Spleen (tissue), 11 donors: ENCODE data around the gene CSMD2. TPM values are rescaled to one million over a fixed set of nuclear protein-coding genes. Genes with fewer than 3 reads are reported as not detected.

Experiments
- DNase-seq: peaks from one replicate; pipeline ENCODE4 v3.0.0-alpha.2; 2020
- H3K27ac ChIP-seq, 8 donors: fragments of 200-600 bp; sonication (generic) in 7 of 8; 1 replicate in 4 of 8; 2 replicates in 4 of 8; pipeline versions ENCODE4 v1.5.0 to v1.8.0; 2016 to 2021; ENCODE audit warnings: inconsistent platforms in 4 of 8, mild to moderate bottlenecking in 4 of 8, moderate library complexity in 1 of 8
- H3K27me3 ChIP-seq, 7 donors: fragments of 200-600 bp; sonication (generic) in 6 of 7; replicated peaks in 1 of 7; 1 replicate in 4 of 7; 2 replicates in 3 of 7; pipeline versions ENCODE4 v1.5.0 to v1.8.0; 2016 to 2021; ENCODE audit warnings: inconsistent platforms in 3 of 7, mild to moderate bottlenecking in 1 of 7
- H3K36me3 ChIP-seq, 6 donors: fragments of 200-600 bp; sonication (generic) in 5 of 6; 1 replicate in 4 of 6; 2 replicates in 2 of 6; pipeline versions ENCODE4 v1.5.0 to v1.8.0; 2016 to 2021; ENCODE audit warnings: inconsistent platforms in 2 of 6
- H3K4me1 ChIP-seq, 6 donors: fragments of 200-600 bp; sonication (generic) in 5 of 6; 1 replicate in 3 of 6; 2 replicates in 3 of 6; pipeline versions ENCODE4 v1.5.0 to v1.8.0; 2016 to 2021; ENCODE audit warnings: inconsistent platforms in 3 of 6
- H3K4me3 ChIP-seq, 8 donors: fragments of 200-600 bp; sonication (generic) in 7 of 8; 1 replicate in 4 of 8; 2 replicates in 4 of 8; pipeline versions ENCODE4 v1.5.0 to v1.8.0; 2016 to 2021; ENCODE audit warnings: inconsistent platforms in 4 of 8, mild to moderate bottlenecking in 4 of 8, moderate library complexity in 2 of 8
- H3K9me3 ChIP-seq, 8 donors: fragments of 200-600 bp; sonication (generic) in 7 of 8; 1 replicate in 4 of 8; 2 replicates in 4 of 8; pipeline versions ENCODE4 v1.5.0 to v1.8.0; 2016 to 2021; ENCODE audit warnings: inconsistent platforms in 4 of 8
- CTCF ChIP-seq, 11 experiments: fragments of 200-600 bp in 7 of 11; fragments of 450-650 bp in 4 of 11; sonication (generic) in 4 of 11; IDR thresholded peaks in 8 of 11; conservative IDR thresholded peaks in 3 of 11; 1 replicate in 7 of 11; 2 replicates in 4 of 11; pipeline versions ENCODE4 v1.4.0 to v1.8.0; 2016 to 2021; ENCODE audit warnings: antibody characterized with exemption in 11 of 11, inconsistent platforms in 4 of 11, mild to moderate bottlenecking in 1 of 11
- POLR2A ChIP-seq, 3 donors: fragments of 450-650 bp; IDR thresholded peaks; one replicate each; pipeline ENCODE4 v1.5.1; 2017; ENCODE audit warnings: antibody characterized with exemption in 3 of 3, mild to moderate bottlenecking in 1 of 3
- POLR2AphosphoS5 ChIP-seq, 3 donors: sonication (generic); formaldehyde crosslinking; IDR thresholded peaks; one replicate each; pipeline ENCODE4 v1.5.1; 2017; ENCODE audit warnings: antibody characterized with exemption in 3 of 3
- WGBS, 5 donors: extraction: QIAGEN DNeasy Blood & Tissue Kit in 3 of 5; methylation state at CpG; one replicate each; pipeline versions ENCODE4 v1.1.5 to v1.1.7; 2013 to 2018; 5-methylcytosine and 5-hydroxymethylcytosine counted together
- intact Hi-C: fragments of 100-400 bp; cut with DNase I; formaldehyde crosslinking; loops from one replicate; pipeline ENCODE4 v1.15.0; 2023; ENCODE audit warnings: low total_unique reads
- polyA plus RNA-seq, 3 donors: library from polyadenylated mRNA; stranded (reverse); fragments of 200-250 nt; gene quantifications; one replicate each; pipeline ENCODE4 v1.2.1, GENCODE V29; 2013
- total RNA-seq, 7 donors: library from RNA; depleted of rRNA in 3 of 7; stranded (reverse); fragments of >200 nt in 3 of 7; fragmentation: NEBNext Ultra II Directional in 4 of 7; extraction: Animal tissue kit (Norgen Biotek cat#: 25700) in 4 of 7; gene quantifications; one replicate each; pipeline versions ENCODE4 v1.1.0 to v1.2.1, GENCODE V29; 2016 to 2021
- donor health status: healthy with polysubstance abuse.
- donor health status: DM: no; HTN: no; CAD: no; lungs with moderate emphysema.
- donor health status: DM: no; HTN: no; CAD: no.
- donor health status: Bipolar disorder and iron deficiency.
- donor health status: healthy.
- donor health status: DM: no; HTN: no; CAD: no.
- donor health status: DM: yes; HTN: yes; CAD: no.

Gene CSMD2
- total and polyA plus RNA-seq, 10 donors = 0.12 to 2.7 (median 0.96) TPM

GRCh38 chr1:34050709-34051485 is 114.1 kb downstream of the CSMD2 start:
- H3K36me3 ChIP-seq = no peaks in the 10 kb centered on the region
- no peaks in the 10 kb centered on the region for H3K4me1 ChIP-seq
- H3K9me3 ChIP-seq = peaks cover 0 to 17% (median 9%) of the 10 kb centered on the region in 8 donors
- 72 to 84% (median 77%) methylated on average over 3 of the region's 3 CpGs for WGBS, 5 donors
- DNase-seq = no peak
- peaks cover 0 to 3% (median 0%) of the 10 kb centered on the region in 7 donors for H3K27me3 ChIP-seq
- no peak overlapping the region for H3K4me3 ChIP-seq
- H3K27ac ChIP-seq = no peak overlapping the region
- TF ChIP-seq POLR2AphosphoS5 (IDR thresholded peaks at IDR 0.05) = no peak
- TF ChIP-seq POLR2A (IDR thresholded peaks at IDR 0.05) = no peak
- no peak for TF ChIP-seq CTCF (IDR thresholded peaks at IDR 0.05 in 8 of 11, conservative IDR thresholded peaks at IDR 0.05 in 3 of 11)
- intact Hi-C loops = no loop called here

GRCh38 chr1:34049994-34050393 is 115.0 kb downstream of the CSMD2 start:
- intact Hi-C loops = no loop called here
- peaks cover 0 to 3% (median 0%) of the 10 kb centered on the region in 7 donors for H3K27me3 ChIP-seq
- DNase-seq = no peak
- no peaks in the 10 kb centered on the region for H3K36me3 ChIP-seq
- no peak overlapping the region for H3K27ac ChIP-seq
- H3K9me3 ChIP-seq = peaks cover 0 to 17% (median 9%) of the 10 kb centered on the region in 8 donors
- no peaks in the 10 kb centered on the region for H3K4me1 ChIP-seq
- no peak overlapping the region for H3K4me3 ChIP-seq
- no peak for TF ChIP-seq POLR2AphosphoS5 (IDR thresholded peaks at IDR 0.05)
- TF ChIP-seq CTCF (IDR thresholded peaks at IDR 0.05 in 8 of 11, conservative IDR thresholded peaks at IDR 0.05 in 3 of 11) = no peak
- TF ChIP-seq POLR2A (IDR thresholded peaks at IDR 0.05) = no peak
- 32 to 69% (median 56%) methylated on average over 1 of the region's 1 CpG for WGBS, 5 donors

GRCh38 chr1:34049477-34049876 is 115.6 kb downstream of the CSMD2 start:
- DNase-seq = no peak
- H3K9me3 ChIP-seq = peaks cover 0 to 17% (median 9%) of the 10 kb centered on the region in 8 donors
- no peak overlapping the region for H3K27ac ChIP-seq
- 41 to 95% (median 50%) methylated on average over 2 of the region's 2 CpGs for WGBS, 5 donors
- H3K4me1 ChIP-seq = no peaks in the 10 kb centered on the region
- H3K36me3 ChIP-seq = no peaks in the 10 kb centered on the region
- TF ChIP-seq POLR2AphosphoS5 (IDR thresholded peaks at IDR 0.05) = no peak
- no peak for TF ChIP-seq CTCF (IDR thresholded peaks at IDR 0.05 in 8 of 11, conservative IDR thresholded peaks at IDR 0.05 in 3 of 11)
- TF ChIP-seq POLR2A (IDR thresholded peaks at IDR 0.05) = no peak
- intact Hi-C loops = no loop called here
- no peak overlapping the region for H3K4me3 ChIP-seq
- peaks cover 0 to 3% (median 0%) of the 10 kb centered on the region in 7 donors for H3K27me3 ChIP-seq

GRCh38 chr1:34037856-34038255 is 127.2 kb downstream of the CSMD2 start:
- 49 to 66% (median 56%) methylated on average over 7 of the region's 7 CpGs for WGBS, 5 donors
- H3K9me3 ChIP-seq = no peaks in the 10 kb centered on the region
- TF ChIP-seq POLR2AphosphoS5 (IDR thresholded peaks at IDR 0.05) = no peak
- no peak for TF ChIP-seq CTCF (IDR thresholded peaks at IDR 0.05 in 8 of 11, conservative IDR thresholded peaks at IDR 0.05 in 3 of 11)
- TF ChIP-seq POLR2A (IDR thresholded peaks at IDR 0.05) = no peak
- H3K27me3 ChIP-seq = peaks cover 0 to 4% (median 0%) of the 10 kb centered on the region in 7 donors
- intact Hi-C loops = no loop called here
- no peak for DNase-seq
- no peaks in the 10 kb centered on the region for H3K36me3 ChIP-seq
- no peak overlapping the region for H3K4me3 ChIP-seq
- H3K4me1 ChIP-seq = no peaks in the 10 kb centered on the region
- no peak overlapping the region for H3K27ac ChIP-seq
